Midbrain (tissue), 1 donor: Measurements from ENCODE around the gene E2F2.

Experiments used
- DNase-seq: peaks from one replicate; lab custom pipeline; 2025; lab: John Stamatoyannopoulos, UW

E2F2 gene

DNA sequence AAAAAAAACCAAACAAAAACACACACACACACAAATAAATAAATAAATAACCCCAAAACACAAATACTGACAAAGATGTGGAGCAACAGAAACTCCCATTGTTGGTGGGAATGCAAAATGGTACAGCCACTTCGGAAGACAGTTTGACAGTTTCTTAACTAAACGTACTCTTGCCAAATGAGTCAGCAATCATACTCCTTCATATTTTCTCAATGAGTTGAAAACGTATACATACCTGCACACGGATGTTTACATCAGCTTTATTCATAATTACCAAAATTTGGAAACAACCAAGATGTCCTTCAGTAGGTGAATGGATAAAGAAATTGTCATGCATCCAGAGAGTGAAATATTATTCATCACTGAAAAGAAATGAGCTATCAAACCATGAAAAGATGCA lies 70.5 kb downstream of the E2F2 start:
- DNase-seq, result no peak

DNA sequence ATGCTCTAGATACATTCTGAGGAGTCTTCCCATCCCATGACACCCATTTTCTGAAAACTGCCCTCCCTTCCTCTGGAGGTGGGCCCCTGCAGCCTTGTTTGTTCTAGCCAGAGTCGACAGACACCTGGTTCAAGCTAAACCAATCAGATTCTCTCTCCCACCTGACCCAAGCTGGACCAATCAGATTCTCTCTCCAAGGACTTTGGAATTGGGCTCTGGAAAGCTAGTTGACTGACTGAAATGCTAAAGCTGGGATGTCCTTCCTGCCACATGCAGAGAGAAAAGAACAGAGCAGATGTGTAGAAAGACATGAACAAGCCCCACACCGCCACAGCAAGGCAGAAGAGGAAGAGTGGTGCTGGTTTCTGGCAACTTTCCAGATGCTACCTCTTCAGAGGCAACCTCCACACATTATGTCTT lies 71.7 kb downstream of the E2F2 start:
- no peak for DNase-seq
